Measurements from ENCODE around the gene MIER3.

GRCh38 chr5:56950626-56951125 lies 1.2 kb downstream of the MIER3 start:
- TF ChIP-seq CTCF (IDR thresholded peaks at IDR 0.05) (no peak), POLR2A (IDR thresholded peaks at IDR 0.05) (peak in 1 of 2 donors; percentile 19)

All from Peyer's patch (tissue), 4 donors.